ENCODE results near the gene BMP7.

DNA sequence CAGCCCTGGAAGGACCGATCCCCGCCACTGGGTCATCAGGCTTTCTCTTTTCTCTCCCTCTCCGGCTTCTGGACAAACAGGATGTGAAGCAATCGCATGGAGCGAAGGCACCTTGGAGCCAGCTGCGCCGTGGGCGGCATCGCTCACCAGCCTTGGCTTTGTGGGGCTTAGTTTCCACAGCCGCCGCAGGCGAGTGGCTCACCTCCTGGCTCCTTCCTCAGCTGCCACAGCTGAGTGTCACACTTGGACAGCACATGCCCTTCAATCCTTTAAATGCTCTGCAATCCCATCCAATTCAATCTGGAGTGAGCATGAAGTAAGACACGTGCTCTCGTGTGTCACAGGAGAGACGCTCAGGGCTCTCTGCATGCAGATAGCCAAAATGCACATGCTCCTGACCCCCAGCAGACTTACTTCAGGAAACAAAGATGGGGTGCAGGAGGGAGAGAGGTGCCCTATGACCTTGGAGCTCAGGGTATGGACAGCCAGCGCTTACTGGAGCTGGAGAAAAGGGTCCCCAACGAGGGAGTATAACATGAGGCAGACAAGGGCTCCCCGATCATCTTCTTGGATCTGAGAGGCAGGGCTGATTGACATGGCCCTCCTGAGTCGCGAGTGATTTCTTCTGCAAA lies 70.9 kb downstream of the BMP7 start:
- no peak for TF ChIP-seq POLR2AphosphoS5 (IDR thresholded peaks at IDR 0.05; ENCODE audit: borderline replicate concordance, low read depth, low read length)
- no peak for TF ChIP-seq EZH2 (IDR thresholded peaks at IDR 0.05)
- TF ChIP-seq FOXP2 (optimal IDR thresholded peaks at IDR 0.05; ENCODE audit: control extremely low read depth, extremely low read length, insufficient read depth): no peak
